Ishikawa (cell line): ENCODE results near the gene MYO15A.

Experiments
- EP300 ChIP-seq: IDR thresholded peaks from 2 replicates; pipeline ENCODE4 v1.6.1; 2012; ENCODE audit warnings: borderline replicate concordance
- NFIC ChIP-seq: IDR thresholded peaks from 2 replicates; pipeline ENCODE4 v1.6.1; 2012
- TAF1 ChIP-seq: IDR thresholded peaks from 2 replicates; pipeline ENCODE4 v1.6.1; 2012; ENCODE audit warnings: low read depth, mild to moderate bottlenecking
- YY1 ChIP-seq: IDR thresholded peaks from 2 replicates; pipeline ENCODE4 v1.6.1; 2012; ENCODE audit warnings: low read depth

DNA sequence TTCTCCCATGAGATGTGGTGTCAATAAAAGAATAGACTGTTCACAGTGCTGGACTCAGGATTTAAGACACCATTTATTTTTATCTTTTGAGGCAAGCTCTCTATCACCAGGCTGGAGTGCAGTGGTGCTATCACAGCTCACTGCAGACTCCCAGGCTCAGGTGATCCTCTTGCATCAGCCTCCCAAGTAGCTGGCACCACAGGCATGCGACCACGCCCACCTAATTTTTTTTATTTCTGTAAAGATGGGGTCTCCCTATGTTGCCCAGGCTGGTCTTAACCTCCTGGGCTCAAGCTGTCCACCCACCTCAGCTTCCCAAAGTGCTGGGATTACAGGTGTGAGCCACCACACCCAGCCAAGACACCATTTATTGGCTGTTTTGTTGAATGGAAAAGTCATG lies 39.5 kb upstream of the MYO15A start:
- TF ChIP-seq YY1, result no peak
- no peak for TF ChIP-seq TAF1
- no peak for TF ChIP-seq EP300
- TF ChIP-seq NFIC, result no peak
